WTC11 (cell line): Measurements from ENCODE around the gene CRK. TPM values are rescaled to one million over a fixed set of nuclear protein-coding genes. Genes with fewer than 3 reads are reported as not detected.
"Not testable (repeated sequence)": the region's sequence is repeated elsewhere in the genome, so short reads cannot be mapped to it uniquely, and the experiment has no call there.

Experiments
- ATAC-seq: fragments of 200-7000 bp; cut with Tn5 transposase; 2 replicates; pipeline ENCODE4 v1.10.0; 2021; ENCODE audit warnings: mild to moderate bottlenecking, moderate library complexity
- CTCF ChIA-PET: fragments of 300-600 bp; sonication (Branson Sonifier 250); formaldehyde crosslinking; loops from one replicate; lab custom pipeline; 2021; ENCODE audit warnings: antibody characterized with exemption; lab: Charles Lee
- POLR2A ChIA-PET: fragments of 350-600 bp; sonication (Branson Sonifier 250); formaldehyde crosslinking; loops from one replicate; lab custom pipeline; 2021; ENCODE audit warnings: antibody characterized with exemption; lab: Charles Lee
- DNase-seq: peaks from one replicate; pipeline ENCODE4 v3.0.0; 2021; ENCODE audit warnings: low spot score
- H3K27ac Mint-ChIP-seq: 2 replicates; pipeline ENCODE4 v1.8.0; 2021; ENCODE audit warnings: mixed read lengths
- H3K27me3 Mint-ChIP-seq: 2 replicates; pipeline ENCODE4 v1.8.0; 2021; ENCODE audit warnings: low read depth, mild to moderate bottlenecking, moderate library complexity, mixed read lengths
- H3K36me3 Mint-ChIP-seq: 2 replicates; pipeline ENCODE4 v1.8.0; 2021; ENCODE audit warnings: mixed read lengths
- H3K4me1 Mint-ChIP-seq: 2 replicates; pipeline ENCODE4 v1.8.0; 2022; ENCODE audit warnings: mixed read lengths
- H3K4me3 Mint-ChIP-seq: 2 replicates; pipeline ENCODE4 v1.8.0; 2021; ENCODE audit warnings: mild to moderate bottlenecking, moderate library complexity, mixed read lengths
- H3K9me3 Mint-ChIP-seq: 2 replicates; pipeline ENCODE4 v1.8.0; 2021; ENCODE audit warnings: mixed read lengths
- AFF4 ChIP-seq: sonication (generic); formaldehyde crosslinking; IDR thresholded peaks from 2 replicates; pipeline ENCODE4 v1.8.1; 2023; ENCODE audit warnings: mild to moderate bottlenecking, missing genetic modification reagents, borderline replicate concordance
- AR ChIP-seq: fragments of 250-450 bp; sonication (Bioruptor Pico); IDR thresholded peaks from 2 replicates; pipeline ENCODE4 v1.9.0; 2021; ENCODE audit warnings: mild to moderate bottlenecking
- ATF2 ChIP-seq: sonication (generic); formaldehyde crosslinking; IDR thresholded peaks from 2 replicates; pipeline ENCODE4 v1.8.1; 2022; ENCODE audit warnings: low read depth, missing genetic modification reagents, borderline replicate concordance
- CREM ChIP-seq: sonication (generic); formaldehyde crosslinking; IDR thresholded peaks from 2 replicates; pipeline ENCODE4 v1.8.1; 2022; ENCODE audit warnings: mild to moderate bottlenecking, missing genetic modification reagents, moderate library complexity
- E2F5 ChIP-seq: sonication (generic); formaldehyde crosslinking; IDR thresholded peaks from 2 replicates; pipeline ENCODE4 v1.8.1; 2022; ENCODE audit warnings: mild to moderate bottlenecking, moderate library complexity, missing genetic modification reagents
- ERG ChIP-seq: fragments of 250-450 bp; sonication (Bioruptor Pico); IDR thresholded peaks from 2 replicates; pipeline ENCODE4 v1.8.0; 2021; ENCODE audit warnings: mild to moderate bottlenecking
- GTF2I ChIP-seq: fragments of 250-450 bp; sonication (Bioruptor Pico); conservative IDR thresholded peaks from 2 replicates; pipeline ENCODE4 v1.4.0; 2021; ENCODE audit warnings: mild to moderate bottlenecking
- MXD4 ChIP-seq: fragments of 250-450 bp; sonication (Bioruptor Pico); IDR thresholded peaks from 2 replicates; pipeline ENCODE4 v1.8.0; 2021; ENCODE audit warnings: mild to moderate bottlenecking, moderate library complexity, borderline replicate concordance
- RELA ChIP-seq: sonication (generic); formaldehyde crosslinking; IDR thresholded peaks from 2 replicates; pipeline ENCODE4 v1.8.1; 2022; ENCODE audit warnings: missing genetic modification reagents, mild to moderate bottlenecking, borderline replicate concordance
- SMAD4 ChIP-seq: sonication (generic); formaldehyde crosslinking; IDR thresholded peaks from 2 replicates; pipeline ENCODE4 v1.8.0; 2022; ENCODE audit warnings: mild to moderate bottlenecking, missing genetic modification reagents
- SOX15 ChIP-seq: fragments of 250-450 bp; sonication (Bioruptor Pico); IDR thresholded peaks from 2 replicates; pipeline ENCODE4 v1.9.0; 2021; ENCODE audit warnings: mild to moderate bottlenecking
- TCF7 ChIP-seq: sonication (generic); formaldehyde crosslinking; IDR thresholded peaks from 2 replicates; pipeline ENCODE4 v1.8.0; 2022; ENCODE audit warnings: mild to moderate bottlenecking, low read depth, missing genetic modification reagents, moderate library complexity
- TP53 ChIP-seq: sonication (generic); formaldehyde crosslinking; IDR thresholded peaks from 2 replicates; pipeline ENCODE4 v1.8.1; 2023; ENCODE audit warnings: mild to moderate bottlenecking, missing genetic modification reagents
- ZNF121 ChIP-seq: sonication (generic); formaldehyde crosslinking; IDR thresholded peaks from 2 replicates; pipeline ENCODE4 v1.8.0; 2023; ENCODE audit warnings: missing genetic modification reagents
- ZNF317 ChIP-seq: sonication (generic); formaldehyde crosslinking; IDR thresholded peaks from 2 replicates; pipeline ENCODE4 v1.8.1; 2023; ENCODE audit warnings: low read depth, mild to moderate bottlenecking, moderate library complexity, missing genetic modification reagents, borderline replicate concordance
- ZNF532 ChIP-seq: fragments of 250-450 bp; sonication (Bioruptor Pico); IDR thresholded peaks from 2 replicates; pipeline ENCODE4 v1.9.0; 2021; ENCODE audit warnings: mild to moderate bottlenecking, borderline replicate concordance
- ZNF671 ChIP-seq: fragments of 250-450 bp; sonication (Bioruptor Pico); IDR thresholded peaks from 2 replicates; pipeline ENCODE4 v1.8.0; 2021; ENCODE audit warnings: mild to moderate bottlenecking
- total RNA-seq: library from RNA; stranded (reverse); gene quantifications from 3 replicates; pipeline ENCODE4 v1.2.3, GENCODE V29; 2021

CRK gene
- total RNA-seq, 1 experiment from 2014 or later, result 45.2 TPM

GRCh38 chr17:1442721-1443120 is 13.3 kb downstream of the CRK start:
- H3K9me3 Mint-ChIP-seq, result not testable (repeated sequence)

GRCh38 chr17:1442187-1442586 is 13.8 kb downstream of the CRK start:
- H3K4me1 Mint-ChIP-seq, result 0 out of 2 replicates have a peak, but pooled peaks cover 2% of the 10 kb centered on the region
- H3K27me3 Mint-ChIP-seq, result no peaks in the 10 kb centered on the region
- H3K36me3 Mint-ChIP-seq, result no peaks in the 10 kb centered on the region; the same call in 1 of the 2 replicates
- H3K9me3 Mint-ChIP-seq, result no peaks in the 10 kb centered on the region
- no peak for DNase-seq
- CTCF ChIA-PET, result interaction anchor here (0.6 kb wide), 1 partner anchor 251 kb away, joined by 3 read pairs; no protein-coding TSS in a partner anchor
- TF ChIP-seq ATF2 (CRISPR knock-in tag) (no peak), TP53 (CRISPR knock-in tag) (no peak), E2F5 (CRISPR knock-in tag) (no peak)
- POLR2A ChIA-PET, result no interaction called here
- H3K27ac Mint-ChIP-seq, result no peak overlapping the region
- no peak for ATAC-seq
- no peak overlapping the region for H3K4me3 Mint-ChIP-seq

More at GRCh38 chr17:1442721-1443120, 13.3 kb downstream of the CRK start:
- ATAC-seq, H3K36me3 Mint-ChIP-seq, H3K4me3 Mint-ChIP-seq, DNase-seq, H3K27ac Mint-ChIP-seq: not testable (repeated sequence)
- CTCF ChIA-PET, result interaction anchor here (1.6 kb wide), 1 partner anchor 77 kb away, joined by 6 read pairs; no protein-coding TSS in a partner anchor
- peak; percentile 70; the same call in 1 of the 2 replicates for TF ChIP-seq ZNF121 (CRISPR knock-in tag)
- TF ChIP-seq, all 79 proteins: peak for 1; not testable (repeated sequence) for 78
- POLR2A ChIA-PET, H3K27me3 Mint-ChIP-seq, H3K4me1 Mint-ChIP-seq: not testable (repeated sequence)

GRCh38 chr17:1440921-1441320 is 15.1 kb downstream of the CRK start:
- no peaks in the 10 kb centered on the region for H3K4me1 Mint-ChIP-seq
- no peaks in the 10 kb centered on the region for H3K9me3 Mint-ChIP-seq
- CTCF ChIA-PET, result interaction anchor here (0.6 kb wide), 1 partner anchor 12 kb away, joined by 5 read pairs; no protein-coding TSS in a partner anchor
- H3K36me3 Mint-ChIP-seq, result peaks cover 11% of the 10 kb centered on the region
- H3K27me3 Mint-ChIP-seq, result no peaks in the 10 kb centered on the region
- H3K27ac Mint-ChIP-seq, result peak overlapping the region; percentile 24; the same call in 1 of the 2 replicates
- DNase-seq (no peak), ATAC-seq (no peak)
- POLR2A ChIA-PET, result no interaction called here
- no peak overlapping the region for H3K4me3 Mint-ChIP-seq
- TF ChIP-seq ERG (CRISPR knock-in tag) (no peak), RELA (CRISPR knock-in tag) (no peak), CREM (no peak), SOX15 (CRISPR knock-in tag) (no peak), TCF7 (CRISPR knock-in tag) (no peak), ZNF532 (CRISPR knock-in tag) (no peak), MXD4 (CRISPR knock-in tag) (no peak), ZNF317 (CRISPR knock-in tag) (no peak), ZNF671 (CRISPR knock-in tag) (no peak), AFF4 (CRISPR knock-in tag) (no peak), SMAD4 (CRISPR knock-in tag) (no peak), AR (CRISPR knock-in tag) (no peak), GTF2I (CRISPR knock-in tag) (no peak)
